Mesodermal cell (in vitro differentiated cells): ENCODE results near the gene SURF6.
A peak's percentile ranks its signal among the peaks of the same experiment; 100 is the strongest.
"Not testable (repeated sequence)": the region's sequence is repeated elsewhere in the genome, so short reads cannot be mapped to it uniquely, and the experiment has no call there.

Source experiments
- H3K27ac ChIP-seq: 2 replicates; pipeline ENCODE4 v1.7.0; 2013; ENCODE audit warnings: mild to moderate bottlenecking, low read depth, low read length, moderate library complexity; ENCODE audit not compliant: severe bottlenecking
- H3K36me3 ChIP-seq: 2 replicates; pipeline ENCODE4 v1.7.1; 2013; ENCODE audit warnings: mild to moderate bottlenecking, low read length, moderate library complexity; ENCODE audit not compliant: control insufficient read depth, insufficient read depth
- H3K4me1 ChIP-seq: one replicate; pipeline ENCODE4 v1.7.1; 2013; ENCODE audit warnings: mild to moderate bottlenecking, low read length; ENCODE audit not compliant: insufficient read depth, control insufficient read depth, poor library complexity, severe bottlenecking
- H3K4me3 ChIP-seq: 2 replicates; pipeline ENCODE4 v1.7.0; 2013; ENCODE audit warnings: low read length, control low read depth, mild to moderate bottlenecking; ENCODE audit not compliant: insufficient read depth, poor library complexity, severe bottlenecking; ENCODE audit errors: extremely low read depth
- H3K9me3 ChIP-seq: 2 replicates; pipeline ENCODE4 v1.7.1; 2013; ENCODE audit warnings: mild to moderate bottlenecking, low read length, moderate library complexity; ENCODE audit not compliant: control insufficient read depth
- WGBS, 2 experiments: methylation state at CpG; one replicate each; pipeline ENCODE4 v1.1.5; 2013; ENCODE audit warnings: missing lambda C conversion rate in 2 of 2; ENCODE audit not compliant: insufficient coverage in 2 of 2; 5-methylcytosine and 5-hydroxymethylcytosine counted together

Gene SURF6

DNA sequence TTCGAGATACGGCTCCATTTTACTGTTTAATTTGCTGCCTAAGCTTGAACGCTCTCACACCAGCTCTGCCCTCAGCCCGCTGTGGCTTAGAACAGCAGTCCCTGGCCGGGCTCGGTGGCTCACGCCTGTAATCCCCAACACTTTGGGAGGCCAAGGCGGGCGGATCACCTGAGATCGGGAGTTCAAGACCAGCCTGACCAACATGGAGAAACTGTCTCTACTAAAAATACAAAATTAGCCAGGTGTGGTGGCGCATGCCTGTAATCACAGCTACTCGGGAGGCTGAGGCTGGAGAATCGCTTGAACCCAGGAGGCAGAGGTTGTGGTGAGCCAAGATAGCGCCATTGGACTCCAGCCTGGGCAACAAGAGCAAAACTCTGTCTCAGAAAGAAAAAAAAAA, 41.3 kb upstream of the SURF6 start:
- not testable (repeated sequence) for H3K4me3 ChIP-seq, H3K27ac ChIP-seq, H3K4me1 ChIP-seq, H3K9me3 ChIP-seq
- 89 to 95% methylated on average over 10 to 13 of the region's 14 CpGs for whole genome bisulfite sequencing, 2 experiments
- peaks cover 21% of the 10 kb centered on the region for H3K36me3 ChIP-seq

DNA sequence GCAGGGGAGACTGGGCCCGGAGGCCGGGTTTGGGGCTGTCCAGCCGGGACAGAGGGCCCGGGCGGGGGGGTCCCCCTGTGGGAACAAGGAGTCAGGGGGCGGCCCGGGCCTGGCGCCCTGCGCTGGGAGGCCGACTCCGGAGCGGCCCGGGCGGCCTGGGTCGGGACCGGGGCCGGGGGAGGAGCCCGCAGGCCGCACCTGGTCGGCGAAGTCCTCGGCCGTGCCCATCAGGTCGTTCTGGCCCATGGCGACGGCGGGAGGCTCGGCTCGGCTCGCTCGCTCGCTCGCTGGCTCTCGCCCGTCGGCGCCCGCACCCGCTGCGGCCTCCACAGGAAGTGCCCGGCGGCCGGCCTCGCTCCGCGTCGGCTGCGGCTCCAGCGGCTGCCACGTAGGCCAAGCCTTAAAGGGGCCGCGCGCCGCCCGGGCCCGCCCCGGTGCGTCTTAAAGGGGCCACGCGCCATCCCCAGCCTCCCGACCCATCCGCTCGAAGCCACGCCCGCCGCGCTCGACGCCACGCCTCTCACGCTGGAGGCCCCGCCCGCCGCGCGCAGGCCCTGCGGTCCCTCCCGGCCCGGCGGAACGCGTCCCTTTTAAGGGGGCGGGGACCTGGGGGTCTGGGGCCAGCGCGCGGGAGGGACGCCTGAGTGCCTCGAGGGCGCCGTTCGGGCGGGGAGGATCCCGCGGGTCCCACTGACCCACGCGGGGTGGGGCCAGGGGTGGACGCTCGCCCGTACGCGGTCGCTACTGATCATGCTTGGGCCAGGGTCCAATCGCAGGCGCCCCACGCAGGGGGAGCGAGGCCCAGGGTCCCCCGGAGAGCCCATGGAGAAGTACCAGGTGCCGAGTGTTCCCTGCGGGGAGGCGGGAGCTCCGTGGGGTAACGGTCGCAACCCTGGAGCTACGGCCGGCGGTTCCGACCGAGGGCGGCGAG, 40.0 kb upstream of the SURF6 start, which contains the start of the genes STKLD1 and SURF4:
Gene STKLD1 (plus strand): TSS at position 643 of the 931 bp plus-strand sequence. CDS start 108 bp downstream, at position 751.
Gene SURF4 (minus strand): TSS at position 337 of the 931 bp plus-strand sequence. CDS start 91 bp downstream, at position 246.
- Histone ChIP-seq H3K36me3 (peaks cover 34% of the 10 kb centered on the region), H3K4me1 (peaks cover 7% of the 10 kb centered on the region), H3K4me3 (peak within 1 kb of the TSS; percentile 87), H3K9me3 (no peaks in the 10 kb centered on the region), H3K27ac (peak within 1 kb of the TSS; percentile 99)
- 2 to 3% methylated on average over 80 to 109 of the region's 120 CpGs for WGBS, 2 experiments

DNA sequence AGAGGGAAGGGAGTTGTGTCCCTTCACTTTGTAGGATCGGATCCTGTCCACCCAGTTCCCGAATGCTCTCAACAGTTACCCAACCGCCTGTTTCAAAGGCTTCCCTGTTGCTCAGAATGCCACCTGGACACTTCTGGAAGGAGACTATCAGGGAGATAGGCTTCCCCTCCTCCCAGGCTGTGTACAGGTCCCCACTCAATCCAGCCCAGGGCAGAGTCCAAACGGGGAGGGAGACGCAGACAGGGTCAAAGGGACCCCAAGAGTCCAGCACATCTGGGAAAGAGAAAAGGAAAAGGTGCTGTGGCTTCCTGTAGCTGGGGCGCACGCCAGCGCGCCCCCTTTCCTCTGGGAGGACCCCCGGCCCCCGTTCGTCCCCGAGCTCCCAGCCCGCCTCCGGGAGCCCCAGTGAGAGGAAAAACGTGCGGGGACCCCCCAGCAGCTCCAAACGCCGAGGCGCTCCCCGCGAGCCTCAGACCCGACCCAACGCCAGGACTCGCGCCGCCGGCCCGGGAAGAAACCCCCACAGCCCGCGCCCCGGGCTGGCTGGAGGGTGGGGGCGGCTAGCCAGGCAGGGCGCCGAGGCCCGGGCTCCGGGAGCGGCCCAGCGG, 39.2 kb upstream of the SURF6 start:
- peak overlapping the region; percentile 87 for H3K4me3 ChIP-seq
- no peaks in the 10 kb centered on the region for H3K9me3 ChIP-seq
- peak overlapping the region; percentile 99 for H3K27ac ChIP-seq
- peaks cover 7% of the 10 kb centered on the region for H3K4me1 ChIP-seq
- H3K36me3 ChIP-seq, result peaks cover 42% of the 10 kb centered on the region
- WGBS, 2 experiments, result 0% methylated on average over 25 to 32 of the region's 39 CpGs

DNA sequence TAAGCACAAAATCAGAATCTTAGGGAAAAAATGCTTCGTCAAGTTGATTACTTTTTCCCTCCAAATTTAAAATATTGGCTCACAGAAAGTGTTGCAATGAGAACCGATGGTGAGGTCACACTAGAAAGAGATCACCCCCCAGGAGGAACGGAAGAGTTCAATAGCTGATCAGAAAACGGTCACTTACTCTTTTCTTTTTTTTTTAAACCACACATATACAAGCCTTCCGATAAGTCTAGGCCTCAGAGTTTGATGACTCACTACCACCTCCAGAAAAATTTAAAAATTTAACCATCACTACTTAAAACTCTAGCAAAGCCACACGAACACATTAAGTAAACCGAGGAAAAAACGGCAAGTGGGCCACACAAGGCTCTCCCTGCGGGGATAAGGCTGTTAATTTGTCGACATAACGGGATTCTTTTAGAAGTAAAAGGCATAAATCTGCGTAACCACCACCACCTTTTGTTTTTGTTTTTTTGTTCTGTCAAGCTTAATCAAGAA, 38.7 kb upstream of the SURF6 start:
- Histone ChIP-seq H3K27ac (peak overlapping the region; percentile 99), H3K9me3 (no peaks in the 10 kb centered on the region), H3K4me3 (peak overlapping the region; percentile 87), H3K36me3 (peaks cover 47% of the 10 kb centered on the region), H3K4me1 (peaks cover 7% of the 10 kb centered on the region)
- 31 to 40% methylated on average over 9 to 10 of the region's 12 CpGs for WGBS, 2 experiments

DNA sequence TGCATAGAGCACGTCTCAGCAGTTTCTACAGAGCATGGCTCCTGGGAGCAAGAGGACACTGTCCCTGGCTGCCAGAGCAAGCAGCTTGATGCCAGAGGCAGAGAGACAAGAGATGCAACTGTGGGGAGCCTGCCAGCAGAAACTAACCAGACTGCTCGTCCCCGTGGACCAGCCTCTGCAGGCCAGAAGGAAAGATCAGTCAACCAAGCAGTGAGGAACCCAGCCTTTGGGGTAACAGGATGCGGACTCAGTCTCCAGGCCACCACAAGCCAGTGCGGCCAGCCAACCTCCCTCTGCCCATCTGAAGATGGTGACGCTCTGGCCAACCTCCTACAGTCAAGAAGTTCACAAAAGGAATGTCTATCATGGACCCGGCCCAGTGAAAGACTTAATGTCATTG, 36.2 kb upstream of the SURF6 start:
- WGBS, 2 experiments, result 93 to 100% methylated on average over 4 to 5 of the region's 7 CpGs
- peaks cover 72% of the 10 kb centered on the region for H3K36me3 ChIP-seq
- no peaks in the 10 kb centered on the region for H3K9me3 ChIP-seq
- H3K4me3 ChIP-seq, result no peak overlapping the region
- no peak overlapping the region for H3K27ac ChIP-seq
- peaks cover 7% of the 10 kb centered on the region for H3K4me1 ChIP-seq

DNA sequence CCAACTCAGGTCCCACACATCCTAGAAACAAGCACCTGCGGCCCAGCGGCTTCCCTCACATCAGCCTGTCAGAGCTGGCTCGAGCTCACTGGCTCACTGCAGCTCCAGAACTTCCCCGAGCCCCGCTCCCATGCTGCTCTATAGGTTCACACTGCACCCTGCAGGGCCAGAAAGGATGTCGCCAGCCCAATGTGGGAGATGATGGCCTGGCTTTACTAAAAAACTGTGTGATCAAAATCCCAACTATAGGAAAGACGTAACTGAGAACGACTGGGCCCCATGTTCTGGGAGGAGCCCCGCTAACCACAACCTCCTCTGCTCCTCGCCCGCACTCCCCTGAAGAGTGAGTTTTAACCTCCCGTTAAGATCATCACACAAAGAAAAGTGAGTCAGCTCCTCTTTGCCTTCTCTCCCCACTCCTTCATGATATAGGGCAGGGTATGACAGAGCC, 35.3 kb upstream of the SURF6 start:
- Histone ChIP-seq H3K36me3 (peaks cover 79% of the 10 kb centered on the region), H3K4me1 (peaks cover 7% of the 10 kb centered on the region), H3K9me3 (no peaks in the 10 kb centered on the region), H3K27ac (no peak overlapping the region), H3K4me3 (no peak overlapping the region)
- WGBS, 2 experiments, result 87 to 93% methylated on average over 11 to 12 of the region's 12 CpGs

DNA sequence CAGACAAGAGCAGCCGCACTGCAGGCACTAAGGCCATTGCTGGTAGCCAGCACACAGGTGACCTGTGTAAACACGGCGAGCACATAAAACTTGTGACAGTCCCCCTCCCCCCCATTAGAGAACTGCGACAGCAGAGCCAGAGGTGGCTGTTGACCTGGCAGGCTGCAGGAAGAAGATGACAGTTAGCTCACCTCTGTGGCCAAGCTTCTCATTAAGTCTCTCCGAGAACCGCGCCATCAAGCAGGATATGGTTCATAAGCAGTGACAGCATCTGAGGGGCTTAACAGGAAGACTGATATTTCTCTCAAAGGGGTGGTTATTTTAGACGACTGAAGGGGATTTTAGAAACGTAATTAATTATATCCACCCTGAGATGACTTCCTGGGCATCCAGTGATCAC, 34.7 kb upstream of the SURF6 start:
- Histone ChIP-seq H3K4me3 (no peak overlapping the region), H3K36me3 (peaks cover 85% of the 10 kb centered on the region), H3K27ac (no peak overlapping the region), H3K9me3 (no peaks in the 10 kb centered on the region), H3K4me1 (peaks cover 7% of the 10 kb centered on the region)
- WGBS, 2 experiments, result 92 to 96% methylated on average over 4 of the region's 9 CpGs

DNA sequence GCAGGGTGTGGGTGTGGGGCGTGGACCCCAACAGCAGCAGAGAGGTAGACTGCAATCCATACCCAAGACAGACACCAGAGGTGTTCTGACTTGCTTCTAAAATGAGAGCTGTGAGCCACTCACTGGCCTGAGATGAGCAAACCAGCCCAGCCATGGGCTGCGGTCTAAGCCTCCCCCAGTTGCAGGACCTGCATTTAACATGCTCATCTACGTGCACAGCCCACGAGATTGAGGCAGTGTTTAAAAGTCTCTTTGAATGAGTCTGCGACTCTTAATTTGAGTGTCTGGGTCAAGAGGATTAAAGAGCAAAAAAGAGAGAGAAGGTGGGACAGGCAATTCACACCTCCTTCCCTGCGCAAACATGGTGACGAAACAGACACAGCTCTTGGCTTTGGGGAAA, 33.9 kb upstream of the SURF6 start:
- Histone ChIP-seq H3K36me3 (peaks cover 93% of the 10 kb centered on the region), H3K27ac (no peak overlapping the region), H3K9me3 (no peaks in the 10 kb centered on the region), H3K4me1 (peaks cover 7% of the 10 kb centered on the region), H3K4me3 (no peak overlapping the region)
- WGBS, 2 experiments, result 92 to 99% methylated on average over 7 of the region's 7 CpGs

DNA sequence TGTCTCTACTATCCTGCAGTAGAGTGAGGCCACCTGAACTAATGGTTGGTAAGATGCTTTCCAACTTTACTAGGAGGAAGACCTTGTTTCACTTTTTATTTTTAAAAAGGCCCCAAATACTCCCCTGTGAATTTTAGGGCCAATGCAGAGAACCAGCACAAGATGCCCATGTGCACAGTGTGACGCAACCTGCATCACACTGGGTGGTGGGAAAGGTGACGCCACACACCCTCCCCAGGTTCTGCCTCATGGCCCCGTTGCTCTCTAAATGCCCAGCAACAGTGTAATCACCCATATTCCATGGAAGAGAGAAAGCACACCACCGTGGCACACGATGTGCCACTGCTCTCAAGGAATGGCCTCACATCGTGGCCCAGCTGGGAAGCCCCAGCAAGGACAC, 33.4 kb upstream of the SURF6 start:
- peaks cover 98% of the 10 kb centered on the region for H3K36me3 ChIP-seq
- no peak overlapping the region for H3K27ac ChIP-seq
- H3K4me1 ChIP-seq, result peaks cover 7% of the 10 kb centered on the region
- no peaks in the 10 kb centered on the region for H3K9me3 ChIP-seq
- no peak overlapping the region for H3K4me3 ChIP-seq
- WGBS, 2 experiments, result 86 to 87% methylated on average over 1 to 6 of the region's 6 CpGs

DNA sequence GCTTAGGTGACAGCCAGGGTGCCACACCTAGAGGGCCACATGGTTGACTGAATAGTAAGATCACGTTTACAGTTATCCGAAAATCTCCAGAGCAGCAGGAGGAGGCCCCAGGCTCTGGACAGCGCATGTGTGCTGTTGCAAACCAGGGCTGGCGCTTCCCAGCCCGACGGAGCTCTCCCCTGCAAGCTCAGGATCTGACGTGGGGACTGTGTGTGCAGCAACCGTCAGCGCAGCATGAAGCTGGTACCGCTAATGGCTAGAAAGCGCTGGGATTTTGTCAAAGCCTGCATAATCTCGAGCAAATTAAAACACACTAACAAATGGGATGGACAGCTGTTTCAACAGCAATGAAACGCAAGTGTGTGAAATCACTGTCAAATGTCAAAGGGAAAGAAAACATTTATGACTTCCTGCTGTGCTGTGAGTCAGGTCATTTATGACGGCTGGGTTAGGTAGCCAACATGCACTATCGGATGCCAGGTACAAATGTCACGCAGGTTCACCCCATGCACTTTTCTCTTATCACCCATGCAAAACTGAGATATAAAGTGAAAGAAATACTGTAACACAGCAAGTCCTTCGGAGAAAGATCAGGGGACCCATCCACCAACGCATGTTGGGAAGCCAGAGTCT, 32.4 kb upstream of the SURF6 start:
- WGBS, 2 experiments, result 96 to 97% methylated on average over 14 to 15 of the region's 18 CpGs
- Histone ChIP-seq H3K36me3 (peaks cover 98% of the 10 kb centered on the region), H3K4me1 (peaks cover 7% of the 10 kb centered on the region), H3K27ac (no peak overlapping the region), H3K9me3 (no peaks in the 10 kb centered on the region), H3K4me3 (no peak overlapping the region)
